GM21360 (cell line): ENCODE results near the gene DHRS3.

Experiments
- ATAC-seq: cut with Tn5 transposase; IDR thresholded peaks from one replicate; pipeline ENCODE4 v1.9.1; 2021; ENCODE audit warnings: mild to moderate bottlenecking, moderate library complexity; ENCODE audit not compliant: unreplicated experiment

The DHRS3 gene

DNA sequence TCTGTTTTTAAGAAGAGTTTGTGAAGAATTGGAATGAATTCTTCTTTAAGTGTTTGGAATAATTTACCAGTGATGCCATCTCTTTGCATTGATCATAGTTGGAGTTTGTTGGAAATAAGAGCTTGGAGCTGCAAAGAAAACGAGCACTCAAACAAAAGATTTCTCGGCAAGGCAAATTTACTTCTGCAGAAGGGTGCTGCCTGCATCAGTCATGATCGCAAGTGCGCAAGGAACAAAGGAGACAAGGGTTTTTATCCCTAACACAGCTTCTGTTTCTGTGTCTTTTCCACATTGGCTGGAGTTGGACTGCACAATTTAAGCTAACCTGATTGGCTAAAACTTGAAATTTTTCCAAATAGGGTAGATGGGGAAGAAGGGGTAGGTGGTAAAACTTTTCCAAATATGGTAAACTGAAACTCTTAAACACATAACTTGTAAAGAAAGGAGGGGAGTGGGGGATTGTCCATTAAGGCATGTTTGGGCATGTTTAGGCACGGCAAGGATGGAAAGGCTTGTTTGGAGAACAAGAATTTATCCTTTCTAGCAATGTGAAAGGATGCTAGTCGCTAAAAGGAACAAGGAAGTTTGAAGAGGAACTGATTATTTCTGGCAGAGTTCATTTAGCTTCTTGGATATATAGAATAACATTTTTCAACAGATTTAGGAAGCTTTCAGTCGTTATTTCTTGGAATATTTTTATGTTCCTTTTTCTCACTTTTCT lies 22.4 kb upstream of the DHRS3 start:
- ATAC-seq, result no peak

DNA sequence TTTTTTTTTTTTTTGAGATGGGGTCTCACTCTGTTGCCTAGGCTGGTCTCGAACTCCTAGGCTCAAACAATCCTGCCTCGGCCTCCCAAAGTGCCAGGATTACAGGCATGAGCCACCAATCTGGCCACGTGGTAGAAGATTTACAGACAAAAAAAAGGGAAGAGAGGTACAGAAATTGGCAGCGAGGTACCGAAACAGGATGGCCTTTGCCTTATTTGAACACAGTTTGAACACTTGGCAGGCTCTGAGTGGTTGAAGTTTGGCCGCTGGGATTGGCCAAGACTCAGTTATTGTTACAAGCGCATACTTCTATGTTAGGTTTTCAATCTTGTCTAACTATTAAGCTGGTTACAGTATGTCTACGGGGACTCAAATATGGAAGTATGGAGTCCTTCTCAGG lies 19.7 kb upstream of the DHRS3 start:
- ATAC-seq, result no peak

DNA sequence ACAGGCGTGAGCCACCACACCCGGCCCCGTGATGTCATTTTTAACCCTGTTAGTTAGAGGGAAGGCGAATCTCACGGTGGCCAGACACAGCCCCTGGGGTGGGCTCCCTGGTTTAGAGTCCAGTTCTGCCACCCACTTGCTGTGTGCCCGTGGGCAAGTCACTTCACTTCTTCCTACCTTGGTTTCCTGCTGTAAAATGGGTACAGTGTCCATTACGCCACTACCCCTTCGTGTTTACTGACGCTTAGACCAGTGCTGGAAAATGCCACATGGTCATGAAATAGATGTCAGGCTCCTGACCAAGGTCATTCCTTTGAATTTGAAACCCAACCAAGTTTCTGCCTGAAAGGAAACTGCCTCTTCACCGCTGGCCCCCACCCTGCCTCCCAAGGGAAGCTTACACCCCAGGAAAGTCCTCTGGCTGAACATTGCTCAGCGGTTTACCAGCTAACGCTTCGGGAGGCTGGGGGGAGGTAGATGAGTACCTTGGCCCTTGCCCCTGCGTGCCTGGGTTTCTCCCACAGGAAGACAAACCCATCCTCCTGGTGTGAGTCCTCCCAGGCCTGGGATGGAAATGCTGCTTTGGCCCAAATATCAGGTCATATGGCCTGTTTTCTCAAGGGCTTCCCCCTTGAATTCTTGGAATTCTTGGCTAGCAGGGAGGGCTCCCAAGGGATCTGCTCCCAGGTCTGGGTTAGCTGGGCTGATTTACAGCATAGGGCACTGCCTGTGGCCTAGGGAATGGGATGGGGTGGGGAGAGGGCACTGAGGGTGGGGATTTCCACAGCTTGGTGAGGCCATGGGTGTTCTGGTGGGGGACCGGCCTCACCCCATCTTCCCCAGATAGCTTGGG lies 18.3 kb upstream of the DHRS3 start:
- no peak for ATAC-seq

DNA sequence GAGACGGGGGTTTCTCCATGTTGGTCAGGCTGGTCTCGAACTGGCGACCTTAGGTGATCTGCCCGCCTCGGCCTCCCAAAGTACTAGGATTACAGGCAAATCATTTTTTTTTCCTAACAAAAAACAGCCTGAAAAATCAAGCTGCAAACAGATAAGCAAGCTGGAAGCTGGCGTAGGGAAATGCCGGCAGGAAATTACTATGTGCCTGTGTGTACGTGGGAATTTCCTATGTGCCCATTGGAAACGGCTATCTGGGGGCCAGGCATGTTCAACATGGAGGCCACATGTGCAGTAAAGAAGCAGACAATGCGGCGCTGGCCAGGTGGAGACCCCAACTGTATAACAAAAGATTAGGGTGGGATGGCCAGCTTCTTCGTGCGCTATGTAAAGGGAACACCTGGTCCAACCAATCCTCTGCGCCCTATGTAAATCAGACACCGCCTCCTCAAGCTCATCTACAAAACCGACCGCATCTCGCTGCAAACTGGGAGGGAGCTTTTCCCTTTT lies 16.7 kb upstream of the DHRS3 start:
- no peak for ATAC-seq

DNA sequence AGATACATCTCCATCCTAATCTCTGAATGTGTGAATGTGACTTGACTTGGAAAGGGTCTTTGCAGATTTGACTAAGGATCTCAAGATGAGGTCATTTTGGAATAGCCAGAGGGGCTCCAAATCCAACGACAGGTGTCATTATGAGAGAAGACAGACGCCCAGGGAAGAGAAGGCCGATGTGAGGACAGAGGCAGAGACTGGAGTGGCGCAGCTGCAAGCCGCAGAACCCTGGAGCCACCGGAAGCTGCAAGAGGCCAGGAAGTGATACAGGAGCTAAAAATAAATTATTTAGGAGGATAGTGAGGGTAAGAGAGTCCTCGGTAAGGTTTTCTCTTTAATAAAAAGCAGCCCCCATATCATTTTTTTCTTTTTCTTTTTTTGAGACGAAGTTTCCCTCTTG lies 16.1 kb upstream of the DHRS3 start:
- no peak for ATAC-seq

DNA sequence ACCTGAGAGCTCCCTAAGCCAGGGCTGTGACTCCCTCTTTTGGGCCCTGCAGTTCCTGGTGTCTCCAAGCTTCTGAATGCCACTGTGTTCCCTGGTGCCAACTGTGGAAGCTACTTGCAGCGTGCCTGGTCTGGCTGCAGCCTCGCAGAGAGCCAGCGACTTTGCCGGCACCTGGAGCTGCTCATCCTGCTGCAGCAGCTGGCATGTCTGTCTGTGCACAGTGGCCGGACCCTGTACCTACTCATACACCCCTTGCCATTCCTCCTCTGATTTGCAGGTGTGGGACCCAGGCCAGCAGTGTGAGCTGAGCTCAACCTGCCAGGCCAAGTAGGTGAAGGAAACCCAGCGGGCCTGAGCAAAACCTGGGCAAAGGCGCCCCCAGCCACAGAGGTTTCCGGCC lies 13.6 kb upstream of the DHRS3 start:
- ATAC-seq, result no peak

DNA sequence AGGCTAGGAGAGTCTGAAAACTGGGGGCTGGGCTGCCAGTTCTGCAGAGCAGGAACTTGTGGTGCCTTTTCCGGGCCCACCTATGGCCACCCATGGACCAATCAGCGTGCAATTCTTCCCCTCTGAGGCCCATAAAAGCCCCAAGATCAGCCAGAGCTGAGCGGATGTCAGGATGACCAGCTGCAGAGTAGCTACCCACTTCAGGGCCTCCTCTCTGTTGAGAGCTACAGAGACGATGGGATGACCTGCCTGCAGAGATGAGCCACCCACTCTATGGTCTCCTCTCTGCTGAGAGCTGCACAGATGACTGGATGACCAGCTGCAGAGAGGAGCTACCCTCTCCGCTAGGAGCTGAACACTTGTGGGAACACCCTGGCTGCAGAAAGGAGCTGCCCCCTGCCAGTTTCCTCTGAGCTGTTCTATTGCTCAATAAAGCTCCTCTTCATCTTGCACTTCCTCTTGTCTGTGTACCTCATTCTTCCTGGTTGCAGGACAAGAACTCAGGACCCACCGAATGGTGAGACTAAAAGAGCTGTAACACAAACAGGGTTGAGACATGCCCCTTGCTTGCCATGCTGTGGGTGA lies 13.0 kb upstream of the DHRS3 start:
- no peak for ATAC-seq

DNA sequence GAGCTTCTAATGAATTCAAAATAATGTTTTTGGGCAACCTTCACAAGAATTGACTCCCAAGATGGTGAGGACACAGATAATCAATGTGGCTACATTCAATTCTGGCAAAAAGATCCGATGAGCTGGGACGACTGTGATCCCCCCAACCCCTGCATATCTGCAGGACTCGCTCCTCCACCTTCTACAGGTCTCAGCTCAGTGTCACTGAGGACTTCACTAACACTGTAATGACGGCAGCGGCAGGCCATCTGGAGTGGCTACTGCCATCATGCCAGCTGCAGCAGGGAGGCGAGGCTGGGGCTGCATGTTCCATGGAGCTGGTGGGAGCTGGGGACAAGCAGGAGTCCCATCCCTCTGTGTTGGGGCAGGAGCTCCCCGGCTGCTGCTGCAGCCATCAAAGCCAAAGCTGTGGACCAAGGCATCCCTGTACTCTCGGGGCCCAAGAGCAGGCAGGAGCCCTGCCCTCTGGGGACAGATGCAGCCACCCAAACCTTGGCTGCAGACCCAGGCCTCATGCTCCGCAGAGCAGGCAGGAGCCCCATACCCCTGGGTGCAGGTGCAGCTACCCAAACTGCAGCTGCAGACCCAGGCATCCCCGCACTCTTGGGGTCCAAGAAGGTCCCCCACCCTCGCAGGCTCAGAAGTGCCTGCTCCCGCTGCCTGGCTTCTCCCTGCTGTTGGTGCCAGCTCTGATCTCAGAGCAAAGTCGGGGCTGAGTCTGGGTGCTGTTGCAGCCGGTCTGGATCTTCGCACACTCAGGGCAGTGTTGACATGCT lies 12.2 kb upstream of the DHRS3 start:
- no peak for ATAC-seq

DNA sequence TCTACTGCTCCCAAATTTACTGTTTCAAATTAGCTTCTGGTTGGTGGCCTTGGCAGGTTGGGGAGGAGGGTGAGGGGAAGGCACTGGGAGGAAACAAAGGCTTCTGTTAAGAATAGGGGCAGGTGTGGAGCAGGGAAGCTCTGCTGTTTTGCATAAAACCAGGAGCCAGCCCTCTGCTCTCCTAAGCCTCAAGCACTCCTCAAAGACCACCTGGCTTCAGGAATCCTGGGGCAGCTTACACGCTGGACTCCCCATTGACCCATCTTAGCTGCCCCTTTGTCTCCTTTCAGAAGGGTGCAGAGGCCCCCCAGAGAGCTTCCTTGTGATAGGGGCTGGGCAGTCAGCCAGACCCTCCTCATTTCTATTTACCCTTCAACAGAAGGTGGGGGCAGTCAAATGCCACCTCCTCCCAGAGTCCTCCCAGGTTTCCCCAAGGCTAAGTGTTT lies 11.5 kb upstream of the DHRS3 start:
- no peak for ATAC-seq

DNA sequence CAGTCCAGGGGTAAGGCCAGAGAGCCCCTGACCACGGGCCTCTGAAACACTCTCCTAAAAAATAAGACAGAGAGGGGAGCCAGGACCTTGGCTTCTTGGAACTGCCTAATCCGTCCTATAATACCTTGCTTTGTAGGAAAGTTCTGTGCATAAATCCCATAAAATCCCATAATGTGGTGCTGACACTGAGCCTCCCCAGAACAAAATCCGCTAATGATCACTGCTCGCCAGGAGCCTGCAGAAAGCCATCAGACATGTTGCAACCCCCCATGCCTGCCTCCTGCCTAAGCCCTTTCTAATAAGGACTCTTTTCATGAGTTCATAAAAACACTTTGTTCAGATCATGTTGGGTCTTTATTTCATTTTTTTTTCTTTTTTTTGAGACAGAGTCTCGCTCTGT lies 9.3 kb upstream of the DHRS3 start:
- no peak for ATAC-seq

DNA sequence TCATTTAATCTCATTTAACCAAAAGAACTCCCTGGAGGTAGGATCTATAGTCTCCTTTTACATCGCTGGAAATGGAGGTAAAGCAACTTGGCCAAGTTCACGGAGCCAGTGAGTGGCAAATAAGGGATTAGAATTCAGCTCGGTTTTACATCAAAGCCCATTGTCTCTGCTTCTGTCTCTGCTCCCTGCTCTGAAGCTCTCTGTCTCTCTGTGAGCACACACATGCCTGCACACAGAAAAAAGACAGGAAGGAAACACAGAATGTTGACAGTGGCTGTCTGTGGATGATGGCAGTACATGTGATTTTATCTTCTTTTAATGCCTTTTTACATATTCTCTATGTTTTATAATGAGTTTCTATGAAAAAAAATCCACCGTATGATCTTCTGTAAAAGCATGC lies 8.9 kb upstream of the DHRS3 start:
- ATAC-seq, result no peak

DNA sequence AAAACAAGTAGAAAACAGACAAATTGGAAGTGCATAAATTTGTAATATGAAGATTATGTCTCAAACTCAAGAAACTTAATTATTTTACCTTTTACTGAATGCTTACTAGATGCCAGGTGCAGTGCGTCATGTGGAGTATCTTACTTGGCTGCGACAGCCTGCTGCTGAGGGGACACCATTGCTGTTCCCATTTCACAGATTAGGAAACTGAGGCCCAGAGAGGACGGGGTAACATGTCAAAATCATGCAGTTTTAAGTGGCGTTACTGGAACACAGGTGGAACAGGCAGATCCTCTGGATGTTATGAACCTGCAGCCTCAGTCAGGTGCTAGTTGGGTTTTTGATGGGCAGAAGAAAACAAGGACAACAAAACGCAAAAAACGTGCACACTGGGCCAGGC lies 7.3 kb upstream of the DHRS3 start:
- ATAC-seq, result no peak

DNA sequence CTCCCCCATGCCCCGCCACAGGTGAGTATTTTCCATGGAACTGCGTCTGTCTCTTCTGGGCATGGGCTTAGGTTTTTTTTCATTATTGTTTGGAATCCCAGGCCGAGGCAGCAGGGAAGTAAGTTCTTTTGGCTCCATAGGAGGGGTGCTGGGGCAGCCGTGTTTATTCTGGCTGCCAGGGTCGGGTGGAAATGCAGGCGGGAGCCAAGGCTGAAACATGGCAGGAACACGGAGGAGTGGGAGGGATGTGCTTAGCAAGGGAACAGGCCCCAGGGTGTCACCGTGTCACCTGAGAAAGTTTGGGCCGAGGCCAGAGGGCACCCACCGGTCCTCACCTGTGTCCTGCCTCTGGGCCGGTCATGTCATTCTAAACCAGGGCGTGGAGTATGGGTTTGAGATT lies 4.5 kb upstream of the DHRS3 start:
- no peak for ATAC-seq

DNA sequence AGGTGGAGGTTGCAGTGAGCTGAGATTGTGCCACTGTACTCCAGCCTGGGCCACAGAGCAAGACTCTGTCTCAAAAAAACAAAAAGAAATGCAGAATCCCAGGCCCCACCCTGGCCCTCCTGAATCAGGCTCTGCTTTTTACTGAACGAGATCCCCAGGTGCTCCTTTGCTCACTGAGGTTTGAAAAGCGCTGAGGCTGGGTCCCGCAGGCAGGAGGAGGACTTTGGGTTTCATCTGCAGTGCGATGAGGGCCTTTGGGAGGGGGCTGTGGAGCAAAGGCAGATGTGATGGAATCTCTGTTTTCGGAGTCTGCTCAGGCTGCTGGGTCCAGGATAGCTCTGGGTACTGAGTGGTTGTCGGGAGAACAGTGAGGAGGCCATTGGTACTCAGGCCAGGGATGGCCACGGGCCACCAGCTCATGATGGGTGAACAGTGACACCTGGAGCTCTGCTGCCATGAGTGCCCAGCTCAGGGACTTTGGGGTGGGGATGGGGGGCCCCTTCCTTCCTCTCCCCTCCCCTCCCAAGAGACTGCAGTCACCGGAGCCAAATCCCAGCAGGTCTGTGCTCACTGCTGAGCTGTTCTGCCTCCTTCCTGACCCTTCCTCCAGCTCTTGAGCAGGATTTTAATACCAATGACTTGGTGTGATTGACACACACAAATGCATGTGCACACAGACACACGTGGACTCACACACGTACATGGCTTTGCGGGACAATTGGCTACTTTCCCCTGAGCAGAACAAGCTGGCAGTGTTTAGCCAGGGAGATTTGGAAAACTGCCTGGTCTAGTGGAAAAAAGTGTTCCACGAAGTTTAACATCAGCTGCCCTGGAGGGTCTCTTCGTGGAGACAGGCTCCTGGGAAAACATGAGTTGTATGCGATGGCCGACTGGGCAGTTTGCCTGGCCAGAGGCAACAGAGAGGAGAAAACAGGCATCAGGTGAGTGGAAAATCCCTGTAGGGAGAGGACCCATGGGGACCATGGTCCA lies 3.6 kb upstream of the DHRS3 start:
- ATAC-seq, result no peak

DNA sequence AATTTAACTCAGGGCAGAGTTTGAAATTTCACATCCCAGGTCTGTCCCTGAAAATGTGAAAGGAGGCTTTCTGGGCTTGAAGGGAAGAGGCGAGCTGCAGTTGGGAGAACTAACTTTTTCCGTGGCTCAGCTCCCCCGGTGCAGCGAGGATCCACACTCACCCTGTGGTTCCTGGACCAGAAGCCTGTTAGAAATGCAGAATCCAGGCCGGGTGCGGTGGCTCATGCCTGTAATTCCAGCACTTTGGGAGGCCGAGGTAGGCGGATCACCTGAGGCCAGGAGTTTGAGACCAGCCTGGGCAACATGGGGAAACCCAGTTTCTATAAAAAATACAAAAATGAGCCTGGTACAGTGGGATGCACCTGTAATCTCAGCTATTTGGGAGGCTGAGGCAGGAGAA lies 2.9 kb upstream of the DHRS3 start:
- no peak for ATAC-seq

DNA sequence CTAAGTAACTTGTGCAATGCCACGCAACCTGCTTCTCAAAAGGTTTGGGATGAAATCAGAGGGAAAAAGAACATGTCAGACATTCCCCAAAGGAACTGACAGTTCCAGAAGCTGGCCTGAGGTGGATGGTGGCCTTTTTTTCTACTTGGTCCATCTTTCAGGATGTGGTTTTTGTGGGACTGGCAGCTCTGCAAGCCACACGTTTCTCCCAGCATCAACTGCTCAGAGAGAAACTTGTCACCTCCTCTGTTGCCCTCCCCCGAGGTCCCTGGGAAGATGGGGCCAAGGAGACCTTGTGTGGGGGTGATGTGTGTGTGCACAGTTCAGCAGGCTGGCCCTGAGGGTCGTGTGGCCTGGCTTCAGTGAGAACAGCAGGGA lies 2.5 kb upstream of the DHRS3 start:
- ATAC-seq, result no peak

DNA sequence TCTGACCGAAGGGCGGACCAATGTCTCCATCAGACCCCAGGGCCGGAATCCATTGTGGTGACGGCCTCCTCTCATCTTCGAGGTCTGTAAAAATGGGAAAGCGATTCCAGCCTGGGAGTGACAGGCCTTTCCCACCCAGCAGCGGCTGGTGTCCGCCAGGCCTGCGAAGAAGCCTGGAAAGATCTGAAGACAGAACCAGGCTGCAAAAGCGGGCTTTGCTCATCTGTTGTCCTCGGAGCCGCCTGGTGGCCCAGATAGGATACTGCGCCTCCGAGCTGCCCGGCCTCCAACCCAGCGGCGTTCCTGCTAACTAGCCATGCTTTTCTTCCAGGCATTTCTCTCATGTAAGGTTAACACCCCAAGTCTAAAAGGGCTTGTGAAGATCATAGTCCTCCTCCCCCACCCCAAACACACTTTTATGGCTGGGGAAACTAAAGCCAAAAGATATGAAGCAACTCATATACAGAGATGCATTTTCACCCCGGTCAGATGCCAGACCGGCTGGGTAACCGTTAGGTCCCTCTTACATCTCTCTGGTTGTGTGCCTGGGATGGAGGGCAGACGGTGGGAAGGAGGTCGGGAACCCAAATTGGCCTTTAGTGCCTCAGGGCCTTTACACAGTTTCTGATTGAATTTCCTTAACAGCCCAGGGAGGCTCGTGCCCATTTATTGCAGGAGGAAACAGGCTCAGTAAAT lies 1.9 kb upstream of the DHRS3 start:
- ATAC-seq, result no peak

DNA sequence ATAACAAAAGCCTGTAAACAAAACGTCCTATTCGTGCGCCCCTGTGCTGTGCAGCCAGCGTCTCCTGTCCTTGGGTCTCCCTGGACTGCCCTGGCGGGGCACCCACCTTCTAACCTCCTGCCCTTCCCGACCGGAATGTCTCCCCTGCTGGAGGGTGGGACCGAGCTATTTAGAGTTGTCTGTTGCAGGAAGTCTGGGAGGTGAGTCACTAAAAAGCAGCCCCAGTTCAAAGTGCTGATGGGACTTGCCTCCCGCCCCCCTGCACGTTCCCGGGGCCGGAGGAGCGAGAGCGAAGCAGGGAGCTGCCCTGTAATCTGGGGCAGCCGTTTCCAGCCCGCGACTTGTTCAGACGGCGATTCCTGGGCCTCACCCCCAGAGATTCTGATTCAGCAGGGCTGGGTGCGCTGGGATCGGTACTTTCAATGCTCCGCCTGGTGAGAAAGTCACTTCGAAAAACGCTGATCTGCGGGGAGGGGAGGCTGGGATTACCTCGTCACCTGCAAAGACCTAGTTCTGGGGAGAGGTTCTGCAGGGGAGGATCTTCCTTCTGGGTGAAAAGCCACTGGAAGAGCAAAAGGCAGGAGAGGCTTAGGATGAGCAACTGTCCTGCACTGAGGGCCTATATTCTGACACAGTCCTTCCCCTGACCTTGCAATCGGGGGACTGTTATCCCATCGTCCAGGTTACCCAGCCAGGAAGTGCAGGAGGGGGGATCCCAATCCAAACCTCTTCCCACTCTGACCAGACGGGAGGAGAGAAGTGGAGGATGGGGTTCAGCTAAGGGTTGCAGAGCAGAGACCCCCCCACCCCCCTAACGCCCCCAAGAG lies 1.2 kb upstream of the DHRS3 start:
- no peak for ATAC-seq

DNA sequence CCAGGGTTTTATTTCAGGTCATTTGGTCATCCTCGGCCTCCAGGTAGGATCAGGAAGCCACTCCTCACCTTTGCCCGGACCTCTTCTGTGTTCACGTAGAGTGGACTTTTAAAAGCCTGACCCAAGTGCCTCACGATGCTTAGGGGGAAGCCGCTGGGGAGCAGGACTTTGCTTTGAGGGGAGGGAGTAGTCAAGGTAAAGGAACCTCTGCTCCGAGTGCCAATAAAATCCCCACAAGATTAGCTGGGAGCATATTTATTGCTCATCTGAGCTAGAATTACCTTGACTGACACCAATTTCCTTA lies 603 bp upstream of the DHRS3 start:
- no peak for ATAC-seq
